ENCODE data around the gene KIF5C.

The KIF5C gene

GRCh38 chr2:149056541-149057255 is 181.7 kb downstream of the KIF5C start:
- DNase-seq (ENCODE audit: insufficient read length, low spot score), result no peak
- TF ChIP-seq, protein P1, sequence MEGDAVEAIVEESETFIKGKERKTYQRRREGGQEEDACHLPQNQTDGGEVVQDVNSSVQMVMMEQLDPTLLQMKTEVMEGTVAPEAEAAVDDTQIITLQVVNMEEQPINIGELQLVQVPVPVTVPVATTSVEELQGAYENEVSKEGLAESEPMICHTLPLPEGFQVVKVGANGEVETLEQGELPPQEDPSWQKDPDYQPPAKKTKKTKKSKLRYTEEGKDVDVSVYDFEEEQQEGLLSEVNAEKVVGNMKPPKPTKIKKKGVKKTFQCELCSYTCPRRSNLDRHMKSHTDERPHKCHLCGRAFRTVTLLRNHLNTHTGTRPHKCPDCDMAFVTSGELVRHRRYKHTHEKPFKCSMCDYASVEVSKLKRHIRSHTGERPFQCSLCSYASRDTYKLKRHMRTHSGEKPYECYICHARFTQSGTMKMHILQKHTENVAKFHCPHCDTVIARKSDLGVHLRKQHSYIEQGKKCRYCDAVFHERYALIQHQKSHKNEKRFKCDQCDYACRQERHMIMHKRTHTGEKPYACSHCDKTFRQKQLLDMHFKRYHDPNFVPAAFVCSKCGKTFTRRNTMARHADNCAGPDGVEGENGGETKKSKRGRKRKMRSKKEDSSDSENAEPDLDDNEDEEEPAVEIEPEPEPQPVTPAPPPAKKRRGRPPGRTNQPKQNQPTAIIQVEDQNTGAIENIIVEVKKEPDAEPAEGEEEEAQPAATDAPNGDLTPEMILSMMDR (IDR thresholded peaks at IDR 0.05; ENCODE audit: insufficient read depth, missing control alignments), result no peak
- FAIRE-seq, result no peak

DNA sequence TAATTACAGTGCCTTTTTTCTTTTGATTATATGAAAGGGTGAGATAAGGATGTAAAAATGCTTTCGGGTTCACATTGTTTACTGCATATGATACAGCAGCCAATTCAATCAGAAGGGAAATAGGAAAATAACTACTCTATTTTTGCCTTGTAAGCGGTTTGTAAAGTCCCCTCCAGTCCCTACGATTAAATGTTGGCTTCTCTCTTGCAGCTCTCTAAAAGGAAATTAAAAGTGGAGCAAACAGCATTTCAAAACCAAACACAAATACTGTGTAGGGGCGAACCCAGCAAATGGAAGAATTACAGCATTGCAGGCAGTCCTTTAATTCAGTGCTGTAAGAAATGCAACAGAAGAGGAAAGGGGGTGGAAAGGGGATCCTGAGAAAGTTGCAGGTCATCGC is 182.4 kb downstream of the KIF5C start:
- TF ChIP-seq, protein P1 (IDR thresholded peaks at IDR 0.05; ENCODE audit: insufficient read depth, missing control alignments), result no peak
- no peak for FAIRE-seq

GRCh38 chr2:149058936-149059335 is 183.9 kb downstream of the KIF5C start:
- no peak for DNase-seq (ENCODE audit: insufficient read length, low spot score)
- TF ChIP-seq, protein P1 (IDR thresholded peaks at IDR 0.05; ENCODE audit: insufficient read depth, missing control alignments), result no peak
- FAIRE-seq, result no peak

More for the DNA sequence above, 182.4 kb downstream of the KIF5C start:
- no peak for DNase-seq (ENCODE audit: insufficient read length, low spot score)

DNA sequence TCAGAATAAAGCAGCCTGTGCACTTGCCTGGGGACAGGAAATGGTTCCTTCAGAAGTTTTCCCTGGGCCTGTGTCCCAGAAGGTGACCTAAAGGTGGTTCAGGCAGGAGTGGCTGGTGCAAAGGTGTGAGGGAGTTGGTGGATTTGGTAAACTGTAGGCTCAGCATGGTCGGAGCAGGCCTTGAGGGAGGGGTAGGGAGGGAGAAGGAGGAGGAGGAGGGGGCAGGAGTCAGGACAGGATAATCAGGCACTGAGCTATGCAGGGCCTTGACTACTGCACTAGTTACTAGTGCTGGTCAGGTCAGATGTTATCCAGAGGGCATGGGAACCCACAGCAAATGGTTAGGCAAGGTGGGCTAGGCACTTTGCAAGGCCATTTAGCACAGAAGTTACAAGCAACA is 184.8 kb downstream of the KIF5C start:
- TF ChIP-seq, protein P1 (IDR thresholded peaks at IDR 0.05; ENCODE audit: insufficient read depth, missing control alignments), result no peak
- DNase-seq (ENCODE audit: insufficient read length, low spot score) (no peak), FAIRE-seq (no peak)

GRCh38 chr2:149061133-149061745 is 186.2 kb downstream of the KIF5C start:
- no peak for DNase-seq (ENCODE audit: insufficient read length, low spot score)
- TF ChIP-seq, protein P1 (IDR thresholded peaks at IDR 0.05; ENCODE audit: insufficient read depth, missing control alignments), result no peak

DNA sequence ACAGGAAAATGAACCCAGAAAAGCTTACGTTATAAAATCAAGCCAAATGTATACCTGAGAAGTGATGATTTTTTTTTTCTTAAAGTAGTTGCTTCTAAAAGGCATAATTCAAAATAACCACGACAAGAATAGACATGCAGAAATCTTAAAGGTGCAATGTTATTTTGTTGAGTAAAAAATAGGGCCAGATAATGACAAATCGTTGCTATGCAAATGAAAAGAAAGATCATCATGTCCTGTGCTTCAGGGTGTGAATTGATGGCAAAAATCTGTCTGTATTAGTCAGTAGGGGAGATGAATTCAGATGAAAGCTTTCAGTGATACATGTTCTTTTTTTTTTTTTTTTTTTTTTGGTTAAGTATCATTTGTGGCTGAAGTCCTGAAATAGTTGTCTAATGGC is 187.5 kb downstream of the KIF5C start:
- FAIRE-seq (no peak), DNase-seq (ENCODE audit: insufficient read length, low spot score) (no peak)
- TF ChIP-seq, protein P1 (IDR thresholded peaks at IDR 0.05; ENCODE audit: insufficient read depth, missing control alignments), result no peak

More at GRCh38 chr2:149061133-149061745, 186.2 kb downstream of the KIF5C start:
- FAIRE-seq, result no peak

GRCh38 chr2:149063177-149063576 is 188.2 kb downstream of the KIF5C start:
- FAIRE-seq, result no peak
- TF ChIP-seq, protein P1 (IDR thresholded peaks at IDR 0.05; ENCODE audit: insufficient read depth, missing control alignments), result no peak
- no peak for DNase-seq (ENCODE audit: insufficient read length, low spot score)

All from D721Med (cell line).